GM19395 (cell line): ENCODE data around the gene PNP.

Source experiments
- ATAC-seq: cut with Tn5 transposase; IDR thresholded peaks from one replicate; pipeline ENCODE4 v1.9.1; 2021; ENCODE audit warnings: mild to moderate bottlenecking, moderate library complexity; ENCODE audit not compliant: unreplicated experiment

PNP gene

DNA sequence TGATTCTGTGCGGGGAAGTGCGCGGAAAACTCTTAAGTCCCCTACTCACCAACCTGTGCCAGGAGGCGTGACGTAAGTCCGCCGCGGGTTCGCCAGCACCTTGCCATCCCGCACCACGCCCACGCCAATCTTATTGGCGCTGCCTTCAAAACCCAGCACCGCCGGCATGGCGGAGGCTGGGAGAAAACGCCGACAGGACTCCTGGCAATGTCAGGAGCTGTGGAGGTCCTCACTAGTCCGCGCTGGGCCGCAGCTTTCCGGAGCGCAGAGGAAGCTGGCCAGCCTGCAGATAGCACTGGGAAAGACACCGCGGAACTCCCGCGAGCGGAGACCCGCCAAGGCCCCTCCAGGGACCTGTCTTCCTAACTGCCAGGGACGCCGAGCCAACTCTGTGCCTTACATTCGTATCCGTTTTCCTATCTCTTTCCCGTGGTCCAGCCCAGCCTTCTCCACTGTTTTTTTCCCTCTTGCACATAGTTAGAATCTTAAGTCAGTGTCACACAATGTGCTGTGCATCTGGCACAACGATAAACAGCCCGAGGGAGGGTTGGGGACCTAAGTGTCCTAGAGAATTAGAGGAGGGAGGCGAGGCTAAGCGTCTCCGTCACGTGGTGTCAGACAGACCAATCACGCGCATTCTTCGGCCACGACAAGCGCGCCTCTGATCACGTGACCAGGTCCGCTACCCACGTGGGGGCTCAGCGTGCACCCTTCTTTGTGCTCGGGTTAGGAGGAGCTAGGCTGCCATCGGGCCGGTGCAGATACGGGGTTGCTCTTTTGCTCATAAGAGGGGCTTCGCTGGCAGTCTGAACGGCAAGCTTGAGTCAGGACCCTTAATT lies 14.5 kb upstream of the PNP start, which contains the start of the genes APEX1 and OSGEP:
Gene APEX1, plus strand, starts transcription at position 711 of the 839 bp plus-strand sequence. CDS start 420 bp downstream, outside the sequence.
Gene OSGEP, minus strand, starts transcription at position 297 of the 839 bp plus-strand sequence. Its CDS starts 129 bp downstream, at position 168.
- peak; percentile 92 for ATAC-seq

DNA sequence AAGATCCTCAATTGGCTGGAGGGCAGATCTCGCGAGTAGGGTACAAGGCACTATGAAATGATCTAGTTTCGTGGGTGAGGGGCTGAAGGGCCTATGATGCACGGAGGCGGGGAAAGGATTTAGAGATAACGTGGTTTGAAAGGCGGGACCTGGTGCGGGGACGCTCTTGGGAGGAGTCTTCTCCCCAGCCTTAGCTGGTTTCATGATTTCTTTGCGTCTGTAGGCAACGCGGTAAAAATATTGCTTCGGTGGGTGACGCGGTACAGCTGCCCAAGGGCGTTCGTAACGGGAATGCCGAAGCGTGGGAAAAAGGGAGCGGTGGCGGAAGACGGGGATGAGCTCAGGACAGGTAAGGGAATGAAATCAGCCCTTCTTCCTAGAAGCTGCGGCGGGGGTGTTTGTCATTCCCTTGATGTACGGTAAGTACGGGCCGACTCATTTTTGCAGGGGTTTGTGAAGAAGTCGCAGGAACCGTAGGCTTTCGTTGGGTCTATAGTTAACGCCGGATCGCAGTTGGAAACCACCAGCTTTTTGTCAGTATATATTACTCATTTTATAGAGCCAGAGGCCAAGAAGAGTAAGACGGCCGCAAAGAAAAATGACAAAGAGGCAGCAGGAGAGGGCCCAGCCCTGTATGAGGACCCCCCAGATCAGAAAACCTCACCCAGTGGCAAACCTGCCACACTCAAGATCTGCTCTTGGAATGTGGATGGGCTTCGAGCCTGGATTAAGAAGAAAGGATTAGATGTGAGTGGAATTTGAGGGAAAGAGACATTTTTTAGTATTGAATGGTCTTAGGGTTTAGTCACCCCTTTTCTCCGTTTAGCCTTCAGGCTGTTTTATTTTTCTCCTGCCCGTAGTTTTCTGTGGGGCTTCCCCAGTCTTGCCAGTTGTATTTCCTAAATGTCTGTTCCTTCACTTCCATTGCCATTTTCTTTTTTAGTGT lies 13.6 kb upstream of the PNP start:
- peak; percentile 63 for ATAC-seq

DNA sequence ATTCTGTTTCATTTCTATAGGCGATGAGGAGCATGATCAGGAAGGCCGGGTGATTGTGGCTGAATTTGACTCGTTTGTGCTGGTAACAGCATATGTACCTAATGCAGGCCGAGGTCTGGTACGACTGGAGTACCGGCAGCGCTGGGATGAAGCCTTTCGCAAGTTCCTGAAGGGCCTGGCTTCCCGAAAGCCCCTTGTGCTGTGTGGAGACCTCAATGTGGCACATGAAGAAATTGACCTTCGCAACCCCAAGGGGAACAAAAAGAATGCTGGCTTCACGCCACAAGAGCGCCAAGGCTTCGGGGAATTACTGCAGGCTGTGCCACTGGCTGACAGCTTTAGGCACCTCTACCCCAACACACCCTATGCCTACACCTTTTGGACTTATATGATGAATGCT lies 12.2 kb upstream of the PNP start:
- ATAC-seq = no peak

DNA sequence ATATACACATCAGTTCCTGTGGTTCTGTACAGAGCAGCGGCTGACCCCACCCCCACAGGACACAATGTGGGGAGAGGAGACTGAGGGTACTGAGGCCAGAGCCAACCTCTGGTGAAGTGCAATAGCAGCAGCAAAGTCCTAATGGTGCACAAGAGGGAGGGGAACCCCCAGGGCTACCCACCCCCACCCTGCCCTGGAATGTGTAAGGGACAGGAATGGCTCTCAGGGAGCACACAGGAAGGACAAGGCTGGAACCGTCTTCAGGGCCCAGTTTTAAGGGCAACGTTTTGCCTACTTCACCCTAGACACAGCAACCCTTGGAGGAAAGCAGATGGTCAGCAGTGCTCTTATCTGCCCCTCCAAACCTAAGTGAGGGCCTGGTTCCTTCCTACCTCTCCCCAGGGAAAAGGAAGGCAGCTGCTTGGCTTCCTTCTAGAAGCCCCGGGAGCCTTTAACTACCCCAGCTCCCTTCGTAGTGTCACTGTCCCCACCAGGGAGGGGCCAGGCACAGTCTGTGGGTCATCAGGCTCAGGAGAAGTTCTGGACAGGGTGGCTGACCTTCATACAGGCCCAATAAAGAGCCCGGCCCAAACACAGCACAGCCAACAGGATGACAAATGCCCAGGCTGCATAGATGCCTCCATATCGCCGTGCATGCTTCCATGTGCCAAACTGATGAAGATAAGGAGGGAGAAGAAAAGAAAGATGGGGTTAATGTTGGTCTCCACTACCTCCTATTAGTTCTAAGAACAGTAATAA lies 11.0 kb upstream of the PNP start:
- ATAC-seq = no peak

DNA sequence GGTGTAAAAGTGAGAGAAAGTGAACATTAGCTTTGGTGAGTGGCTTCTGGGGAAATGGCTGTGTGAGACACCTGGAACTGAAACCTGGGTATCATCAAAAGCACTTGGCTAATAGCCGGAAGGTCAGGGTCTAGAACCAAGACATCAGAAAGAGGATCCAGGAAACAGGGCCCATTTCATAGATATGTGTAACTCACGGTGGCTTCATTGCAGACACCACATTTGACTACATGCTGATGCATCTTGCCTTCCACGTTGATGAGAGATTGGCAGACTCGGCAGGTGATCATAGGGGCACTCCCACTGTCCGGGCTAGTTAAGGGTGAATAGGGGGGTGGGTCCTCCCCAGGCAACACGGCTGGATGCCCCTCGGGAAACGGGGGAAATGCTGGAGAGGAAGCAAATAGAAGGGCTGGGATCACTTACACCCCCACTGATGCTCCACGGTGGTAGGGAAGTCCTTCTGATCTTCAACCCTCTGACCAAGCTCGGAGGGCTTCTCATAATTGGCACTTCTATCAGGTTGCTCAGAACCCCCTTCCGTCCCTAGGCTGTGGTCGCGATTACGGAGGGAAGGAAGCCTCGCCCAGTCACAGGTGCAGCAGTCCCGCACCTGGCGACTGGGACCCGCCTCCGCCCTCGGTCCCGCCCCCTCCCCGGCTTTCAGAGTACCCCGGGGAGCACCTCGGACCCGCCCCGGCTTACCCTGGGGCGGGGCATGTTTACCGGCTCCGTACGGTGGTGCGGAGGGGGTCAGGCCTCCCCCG lies 8.6 kb upstream of the PNP start:
- peak; percentile 7 for ATAC-seq

DNA sequence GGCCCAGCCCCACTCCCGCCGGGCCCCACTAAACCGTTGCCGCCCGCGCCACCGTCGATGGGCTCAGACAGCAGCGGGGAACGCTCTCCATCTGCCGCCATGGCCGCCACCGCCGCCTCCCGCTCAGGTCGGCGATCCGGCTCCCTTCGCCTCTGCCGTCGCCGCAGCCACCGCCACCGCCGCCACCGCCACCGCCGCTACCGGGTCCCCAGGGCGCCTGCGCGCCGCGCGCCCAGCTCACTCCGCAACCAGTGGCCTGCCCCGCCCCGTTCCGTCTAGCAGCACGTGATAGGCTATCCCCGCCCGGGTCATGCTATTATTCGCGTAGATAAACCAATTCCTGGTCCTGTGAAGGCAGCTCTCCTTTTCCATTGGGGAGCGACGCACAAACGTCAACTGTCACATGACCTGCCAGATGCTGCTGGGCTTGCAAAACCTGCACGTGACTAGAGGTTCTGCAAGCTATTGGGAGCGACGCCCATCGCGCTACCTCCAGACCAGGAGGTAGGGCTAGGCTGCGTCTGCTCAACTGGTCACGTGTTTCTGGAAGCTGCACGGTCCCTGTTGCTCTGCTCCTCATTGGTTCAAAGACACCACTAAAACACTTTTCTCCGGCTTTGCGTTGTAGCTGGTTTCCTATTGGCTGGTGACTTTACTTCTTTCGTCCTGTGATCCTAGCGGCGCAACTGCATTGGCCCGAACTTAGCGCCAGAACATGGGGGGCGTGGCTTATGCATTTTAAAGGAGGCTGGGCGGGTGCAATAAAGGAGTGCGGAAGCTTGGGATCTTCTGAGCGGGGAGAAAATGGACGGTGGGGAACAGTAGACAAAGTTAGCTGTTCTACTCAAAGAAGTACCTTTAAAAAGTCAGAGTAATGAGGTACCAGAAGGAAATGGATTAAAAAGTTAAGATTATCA lies 7.7 kb upstream of the PNP start, which contains the start of gene PIP4P1:
Gene PIP4P1, minus strand, starts transcription at position 210 of the 917 bp plus-strand sequence. Its CDS starts 109 bp downstream, at position 101.
- ATAC-seq = peak; percentile 95

DNA sequence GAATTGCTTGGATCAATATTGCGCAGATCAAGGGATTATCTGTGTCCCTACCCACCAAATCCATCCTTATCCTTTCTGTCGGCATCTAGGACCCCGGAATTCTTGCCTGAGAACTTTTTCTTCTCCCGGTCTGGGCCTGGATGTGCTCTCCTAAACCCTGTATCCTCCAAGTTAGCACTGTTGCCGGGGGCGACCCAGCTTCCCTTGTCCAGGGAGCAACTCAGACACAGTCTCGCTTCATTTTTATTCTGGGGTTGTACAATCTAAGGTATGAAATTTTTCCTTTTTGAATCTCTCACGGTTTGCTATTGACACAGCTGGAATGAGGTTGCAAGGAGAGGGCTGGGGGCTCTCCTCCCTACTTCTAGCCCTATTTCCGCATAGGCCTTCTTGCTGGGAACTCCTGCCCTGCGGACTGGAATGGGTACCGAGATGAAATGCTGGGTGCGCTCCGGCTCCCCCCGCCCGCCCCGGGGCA lies 403 bp upstream of the PNP start:
- ATAC-seq = no peak

DNA sequence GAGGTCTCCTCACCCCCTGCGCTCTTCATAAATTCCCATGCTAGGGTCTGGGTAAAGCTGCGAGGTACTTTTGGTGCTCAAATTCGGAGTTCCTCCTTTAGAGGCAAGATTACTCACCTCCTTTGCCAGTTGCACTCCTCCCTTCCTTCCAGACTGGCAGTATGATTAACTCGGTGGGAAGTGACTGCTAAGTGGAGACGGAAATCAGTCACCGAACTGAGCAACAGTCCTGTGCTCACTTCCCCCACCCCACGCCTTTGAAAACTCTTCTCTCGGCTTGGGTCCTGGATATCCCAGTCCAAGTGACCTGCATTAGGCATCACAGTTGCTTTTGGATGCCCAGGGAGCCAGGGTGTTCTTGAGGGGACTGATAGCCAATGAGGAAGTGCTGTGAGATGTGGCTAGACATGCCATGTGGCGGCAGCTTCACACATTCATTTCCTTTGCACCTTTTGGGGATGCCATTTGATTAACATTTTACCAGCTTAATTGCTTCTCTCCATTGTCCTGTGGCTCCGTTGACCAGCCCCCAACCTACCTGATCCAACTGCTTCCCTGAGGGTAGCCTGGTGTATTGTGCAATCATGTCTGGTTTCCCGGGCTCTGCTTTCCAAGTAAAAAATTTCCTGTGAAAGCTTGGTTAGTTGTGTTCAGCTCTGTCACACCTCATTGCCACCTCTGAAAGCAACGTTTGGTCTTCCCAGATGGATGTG lies 840 bp downstream of the PNP start:
- ATAC-seq = peak; percentile 43

DNA sequence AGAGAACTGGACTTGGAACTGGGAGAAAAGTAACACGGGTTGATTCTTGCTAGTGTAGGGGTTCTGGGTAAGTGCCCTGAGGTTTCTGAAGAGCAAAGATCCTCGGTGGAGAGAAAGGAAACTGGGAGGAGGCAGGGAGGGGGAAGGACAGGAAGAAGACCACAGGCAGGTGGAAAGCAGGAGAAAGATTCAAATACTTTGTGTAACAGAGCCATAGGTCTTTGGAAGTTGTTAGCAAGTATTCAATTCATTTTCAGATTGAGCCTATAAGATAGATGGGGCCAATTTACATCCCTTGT lies 1.3 kb downstream of the PNP start:
- ATAC-seq = no peak

DNA sequence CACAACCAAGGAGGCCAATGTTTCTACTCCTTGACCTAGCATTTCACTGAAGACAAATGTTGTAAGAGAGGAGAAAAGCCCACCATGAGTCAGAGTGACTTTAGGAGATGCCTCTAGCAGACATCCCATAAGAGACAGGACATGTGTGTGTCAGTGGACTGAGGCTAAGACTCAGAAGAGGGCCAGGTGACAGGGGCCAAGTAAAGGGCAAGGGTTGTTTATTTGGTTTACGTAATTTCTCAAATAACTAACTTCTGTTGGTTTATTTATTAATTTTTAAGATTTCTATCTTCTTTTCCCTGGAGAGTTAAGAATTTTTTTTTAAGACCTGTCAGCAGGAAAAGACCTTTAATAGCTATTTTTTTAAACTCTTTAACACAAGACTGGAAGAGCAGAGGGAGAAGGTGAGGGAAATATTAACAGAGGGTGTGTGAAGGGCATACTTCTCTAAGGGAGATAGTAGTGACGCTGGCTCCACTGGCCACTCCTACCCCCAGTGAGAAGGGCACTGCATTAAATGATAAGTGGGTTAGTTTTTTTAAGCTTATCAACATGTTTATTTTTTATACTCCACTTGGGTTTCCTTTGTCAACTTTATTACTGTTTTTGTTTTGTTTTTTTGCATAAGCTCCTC lies 3.4 kb downstream of the PNP start:
- no peak for ATAC-seq

DNA sequence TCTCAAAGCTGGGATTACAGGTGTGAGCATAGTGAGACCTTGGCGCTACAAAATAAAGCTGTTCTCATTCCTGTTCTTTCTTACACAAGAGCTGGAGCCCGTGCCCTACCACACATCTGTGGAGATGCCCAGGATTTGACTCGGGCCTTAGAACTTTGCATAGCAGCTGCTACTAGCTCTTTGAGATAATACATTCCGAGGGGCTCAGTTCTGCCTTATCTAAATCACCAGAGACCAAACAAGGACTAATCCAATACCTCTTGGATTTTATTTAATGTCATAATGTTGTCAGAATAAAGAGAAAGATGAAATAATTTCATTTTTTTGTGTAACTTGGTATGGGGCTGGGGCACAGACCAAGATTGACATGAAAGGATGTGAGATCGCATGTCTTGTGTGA lies 7.6 kb downstream of the PNP start:
- ATAC-seq = no peak

DNA sequence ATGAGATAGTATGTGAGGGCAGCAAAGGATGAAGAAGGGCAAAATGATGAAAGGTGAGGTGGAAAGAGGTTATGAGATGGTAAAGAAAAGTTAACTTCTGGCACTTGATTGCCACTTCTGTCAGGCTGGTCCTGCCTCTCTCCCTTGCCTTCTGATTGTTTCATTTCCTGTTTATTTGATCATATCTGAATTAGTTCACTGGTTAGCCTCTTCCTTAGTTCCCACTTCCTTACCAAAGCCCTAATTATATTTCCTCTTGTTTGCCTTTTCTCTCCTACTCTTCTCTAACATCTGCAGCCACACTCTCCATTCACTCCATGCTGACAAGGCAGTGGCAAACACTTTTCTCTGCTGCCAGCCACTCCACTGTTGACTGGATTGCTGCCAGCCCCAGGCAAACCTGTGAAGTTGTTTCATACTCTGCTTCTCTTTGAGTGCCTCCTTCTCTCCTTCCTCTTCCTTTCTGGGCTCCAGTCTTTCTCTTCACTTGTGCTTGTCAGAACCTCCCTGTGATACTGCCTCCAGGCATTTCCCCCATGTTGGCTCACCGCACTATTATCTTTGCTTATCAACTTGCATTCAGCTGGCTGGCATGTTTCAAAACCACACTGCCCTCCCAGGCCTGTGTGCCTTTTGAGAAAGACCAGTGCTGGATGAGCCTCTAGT lies 8.1 kb downstream of the PNP start:
- no peak for ATAC-seq

DNA sequence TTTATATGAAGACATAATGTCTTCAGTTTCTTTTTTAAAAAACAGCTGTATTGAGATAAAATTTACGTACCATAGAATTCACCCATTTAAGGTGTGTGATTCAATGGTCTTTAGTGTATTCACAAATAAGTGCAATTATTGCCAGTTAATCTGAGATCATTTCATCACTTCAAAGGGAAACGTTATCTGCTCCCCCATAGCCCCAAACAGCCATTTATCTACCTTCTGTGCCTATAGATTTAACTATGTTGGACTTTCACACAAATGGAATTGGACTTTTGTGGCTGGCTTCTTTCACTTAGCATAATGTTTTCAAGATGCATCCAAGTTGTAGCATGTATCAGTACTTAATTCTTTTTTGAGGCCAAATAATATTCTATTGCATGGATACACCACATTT lies 9.7 kb downstream of the PNP start:
- no peak for ATAC-seq

DNA sequence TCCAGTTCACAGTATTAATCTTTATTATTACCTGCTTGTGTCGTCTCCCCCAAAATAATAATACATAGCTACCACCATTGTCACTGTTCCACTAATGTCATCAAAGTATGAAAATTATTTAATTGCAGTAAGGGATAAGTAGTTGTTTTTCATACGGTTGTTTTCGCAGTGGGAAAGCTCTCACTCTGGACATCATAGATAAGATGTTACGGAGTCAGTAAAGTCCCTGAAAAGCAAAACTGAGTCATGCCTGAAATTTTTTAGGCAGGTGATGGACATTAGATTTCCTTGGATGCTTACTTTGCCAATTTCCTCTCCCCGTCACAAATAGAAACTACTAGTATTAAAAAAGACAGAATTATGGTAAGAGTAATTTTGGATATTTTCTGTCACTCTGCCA lies 13.2 kb downstream of the PNP start:
- no peak for ATAC-seq

DNA sequence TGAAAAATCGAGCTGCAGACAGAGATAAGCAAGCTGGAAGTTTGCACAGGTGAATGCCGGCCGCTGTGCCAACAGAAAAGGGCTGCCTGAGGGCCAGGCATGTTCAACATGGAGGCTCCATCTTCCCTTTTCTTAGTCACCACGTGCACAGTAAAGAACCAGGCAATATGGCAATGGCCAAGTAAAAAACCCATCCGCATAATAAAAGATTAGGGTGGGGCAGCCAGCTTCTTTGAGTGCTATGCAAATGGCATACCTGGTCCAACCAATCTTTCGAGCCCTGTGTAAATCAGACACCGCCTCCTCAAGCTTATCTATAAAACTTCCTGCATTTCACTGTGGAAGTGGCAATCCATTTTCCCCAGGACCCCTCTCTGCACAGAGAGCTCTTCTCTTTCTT lies 16.7 kb downstream of the PNP start:
- ATAC-seq = no peak

DNA sequence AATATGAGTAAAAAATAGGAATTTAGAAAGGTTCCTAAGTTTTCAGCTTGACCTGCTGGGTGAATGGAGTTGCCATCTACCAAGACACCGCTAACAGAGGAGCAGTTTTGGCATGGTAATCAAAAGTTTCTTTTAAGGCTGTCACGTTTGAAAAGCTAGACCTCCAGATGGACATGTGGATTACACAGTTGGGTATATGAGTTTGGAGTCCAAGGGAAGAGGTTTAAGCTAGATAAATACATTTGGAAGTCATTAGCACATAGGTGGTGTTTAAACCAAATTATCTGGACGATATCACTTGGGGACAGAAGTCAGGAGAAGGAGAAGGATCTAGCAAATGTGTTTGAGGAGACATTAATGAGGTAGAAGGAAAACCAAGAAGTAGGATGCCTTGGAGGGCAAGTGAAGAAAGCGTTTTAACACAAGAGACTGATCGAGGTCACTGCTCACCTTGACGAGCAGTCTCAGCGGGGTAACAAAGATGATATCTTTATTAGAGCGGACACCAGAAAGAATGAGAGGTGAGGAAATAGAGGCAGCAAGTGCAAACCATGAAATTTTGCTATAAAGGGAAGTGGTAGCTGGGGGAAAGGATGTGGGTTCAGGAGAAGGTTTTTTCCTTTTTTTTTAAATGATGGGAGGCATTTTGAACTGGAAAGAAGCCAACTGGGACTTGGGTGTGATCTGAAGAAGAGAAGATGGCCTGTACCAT lies 17.6 kb downstream of the PNP start:
- ATAC-seq = no peak

DNA sequence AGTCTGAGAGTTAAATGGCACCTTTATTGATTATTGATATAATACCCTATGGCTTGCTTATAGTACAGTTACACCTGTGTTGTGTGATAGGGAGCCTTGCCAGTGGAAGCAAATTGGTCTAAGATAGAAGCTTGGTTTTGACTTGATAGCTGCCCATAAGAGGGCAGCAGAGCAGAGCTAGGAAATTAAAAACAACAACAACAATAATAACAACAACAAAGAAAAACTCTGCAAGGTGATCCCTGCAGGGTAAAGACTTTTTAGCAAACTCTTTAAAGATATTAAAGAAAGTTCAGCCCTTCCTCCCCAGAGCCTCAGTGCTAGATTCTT lies 18.2 kb downstream of the PNP start:
- ATAC-seq = no peak
